Stimulated activated CD4-positive, alpha-beta T cell treated with anti-CD3 and anti-CD28 coated beads, TNF-alpha, amount 100 ng/mL, for 24 hours (primary cell): ENCODE measurements around the gene WDR48.

ENCODE experiments used
- DNase-seq, 3 experiments: peaks; one replicate each; pipeline ENCODE4 v3.0.0-alpha.2; 2020; ENCODE audit warnings: low read depth in 3 of 3

WDR48 gene

DNA sequence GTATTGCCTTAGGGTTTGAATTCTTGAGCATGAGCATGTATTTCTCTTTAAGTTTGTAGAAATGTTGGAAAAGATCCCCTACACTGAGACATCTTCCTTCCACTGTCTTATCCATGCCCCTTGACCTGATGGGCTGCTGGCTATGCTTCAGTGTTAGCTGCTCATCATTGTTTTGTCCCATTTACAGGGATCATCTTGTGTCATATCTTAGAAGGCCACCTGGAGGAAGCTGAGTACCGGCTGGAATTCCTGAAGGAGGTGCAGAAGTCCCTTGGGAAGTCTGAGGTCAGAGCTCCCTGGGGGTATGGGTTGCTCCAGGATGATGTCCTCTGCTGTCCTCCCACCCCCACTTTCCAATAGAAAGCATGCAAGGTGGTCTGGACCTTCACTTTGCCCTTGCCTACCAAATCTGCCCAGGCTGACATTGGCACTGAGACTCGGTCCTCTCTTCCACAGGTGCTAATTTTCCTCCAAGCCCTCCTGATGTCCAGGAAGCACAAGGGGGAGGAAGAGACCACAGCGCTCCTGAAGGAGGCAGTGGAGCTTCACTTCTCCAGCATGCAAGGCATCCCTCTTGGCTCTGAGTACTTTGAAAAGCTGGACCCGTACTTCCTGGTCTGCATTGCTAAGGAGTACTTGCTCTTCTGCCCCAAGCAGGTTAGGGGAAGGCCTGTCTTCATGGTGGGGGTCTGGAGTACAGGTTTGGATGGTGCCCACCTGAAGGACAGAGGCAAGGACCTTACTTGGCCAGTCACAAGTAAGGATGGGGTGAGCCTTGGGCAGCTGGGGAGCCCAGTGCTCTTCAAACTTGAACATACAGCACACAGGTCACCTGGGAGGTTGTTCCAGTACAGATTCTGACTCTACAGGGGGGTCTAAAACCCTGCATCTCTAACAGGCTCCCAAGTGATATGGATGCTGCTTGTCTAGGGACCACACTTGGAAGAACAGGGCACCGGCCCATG is 73.3 kb downstream of the WDR48 start:
- DNase-seq, result no peak

DNA sequence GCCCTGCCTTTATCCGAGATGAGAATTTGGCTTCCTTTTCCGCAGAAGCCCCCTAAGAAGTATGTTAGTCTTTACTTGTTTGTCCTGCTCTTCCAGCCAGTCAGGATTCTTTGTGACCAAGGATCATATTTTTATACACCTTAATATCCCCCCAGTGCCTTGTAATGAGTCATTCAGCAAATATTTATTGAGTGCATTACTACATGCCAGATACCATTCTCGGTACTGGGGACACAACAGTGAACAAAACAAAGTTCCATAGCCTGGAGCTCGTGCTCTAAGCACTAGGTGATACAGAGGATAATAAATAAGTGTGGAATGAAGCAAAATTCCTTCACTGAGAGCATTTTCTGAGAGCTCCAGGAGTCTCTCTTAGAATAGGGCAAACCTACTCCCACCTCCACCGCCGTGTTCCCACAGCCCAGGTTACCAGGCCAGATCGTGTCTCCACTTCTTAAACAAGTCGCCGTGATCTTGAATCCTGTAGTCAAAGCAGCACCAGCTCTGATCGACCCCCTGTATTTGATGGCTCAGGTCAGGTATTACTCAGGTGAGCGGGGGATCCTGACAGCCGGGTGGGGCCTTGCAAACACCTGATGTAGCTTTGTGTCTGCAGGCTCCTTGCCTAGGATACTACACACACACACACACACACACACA is 74.2 kb downstream of the WDR48 start:
- no peak for DNase-seq

DNA sequence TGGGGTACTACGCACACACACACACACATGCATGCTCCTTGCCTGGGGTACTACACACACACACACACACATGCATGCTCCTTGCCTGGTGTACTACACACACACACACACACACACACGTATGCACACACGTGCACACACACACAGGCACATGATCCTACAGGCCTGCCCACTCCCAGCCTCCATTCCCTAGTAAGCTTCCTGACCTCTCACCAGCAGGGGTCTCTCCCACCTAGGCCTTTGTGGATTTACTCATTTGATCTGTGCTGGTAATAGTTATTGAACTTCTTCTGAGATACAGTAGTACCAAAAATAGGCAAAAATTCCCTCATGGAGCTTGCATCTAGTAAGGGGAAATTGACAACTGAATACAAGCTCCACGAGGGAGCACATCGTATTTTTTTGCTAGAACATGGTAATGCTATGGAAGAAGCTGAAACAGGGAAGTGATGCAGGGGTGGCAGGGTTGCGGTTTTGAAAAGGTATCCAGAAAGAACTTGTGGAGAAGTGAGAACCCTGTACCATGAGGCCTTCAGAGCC is 74.8 kb downstream of the WDR48 start:
- no peak for DNase-seq

DNA sequence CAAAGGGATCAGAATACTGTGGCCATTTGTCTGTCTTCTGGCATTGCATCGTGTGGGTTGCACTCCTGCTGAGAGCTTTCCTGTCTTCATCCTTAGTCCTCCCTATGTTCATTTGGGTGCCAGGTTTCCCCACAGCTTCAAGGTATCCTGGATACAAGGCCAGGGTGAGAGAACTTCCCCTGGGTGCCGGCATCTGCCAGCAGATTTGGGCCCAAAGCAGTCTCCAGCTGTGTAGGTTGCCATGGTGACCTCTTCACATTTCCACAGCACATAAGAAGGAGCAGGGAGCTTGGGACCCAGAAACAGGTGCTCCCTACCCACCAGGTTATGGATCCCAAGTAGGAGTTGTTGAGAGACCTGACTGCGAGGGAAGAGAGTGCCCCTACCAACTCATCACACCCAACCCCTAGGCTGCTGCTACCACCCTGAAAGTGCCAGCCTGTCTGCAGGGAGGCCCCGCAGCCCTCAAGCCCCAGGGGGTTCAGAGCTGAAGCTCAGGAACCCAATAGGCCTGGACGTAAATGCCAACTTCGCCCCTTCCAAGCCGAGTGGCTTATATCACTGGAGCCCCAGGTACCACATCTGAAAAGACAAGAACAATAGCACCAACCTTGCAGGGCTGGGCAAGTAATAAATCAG is 75.6 kb downstream of the WDR48 start:
- no peak for DNase-seq

DNA sequence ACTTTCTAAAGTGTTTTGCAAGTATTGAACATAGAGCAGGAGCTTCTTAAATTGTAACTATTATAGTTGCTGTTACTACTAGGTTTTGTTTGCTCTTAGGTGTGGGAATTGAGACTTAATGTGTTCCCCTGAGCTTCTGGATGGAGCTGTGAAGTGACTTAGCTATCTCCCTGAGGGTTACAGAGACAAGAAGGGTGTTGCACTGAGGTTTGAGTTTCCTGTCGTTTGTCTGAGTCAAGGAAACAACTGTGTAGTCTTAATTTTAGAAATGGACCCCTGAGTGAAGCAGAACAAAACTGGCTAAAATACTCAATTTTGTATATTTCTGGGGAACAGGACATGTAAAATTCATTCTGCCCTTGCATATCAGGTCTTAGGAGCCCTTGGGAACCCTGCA is 76.1 kb downstream of the WDR48 start:
- DNase-seq, result no peak

DNA sequence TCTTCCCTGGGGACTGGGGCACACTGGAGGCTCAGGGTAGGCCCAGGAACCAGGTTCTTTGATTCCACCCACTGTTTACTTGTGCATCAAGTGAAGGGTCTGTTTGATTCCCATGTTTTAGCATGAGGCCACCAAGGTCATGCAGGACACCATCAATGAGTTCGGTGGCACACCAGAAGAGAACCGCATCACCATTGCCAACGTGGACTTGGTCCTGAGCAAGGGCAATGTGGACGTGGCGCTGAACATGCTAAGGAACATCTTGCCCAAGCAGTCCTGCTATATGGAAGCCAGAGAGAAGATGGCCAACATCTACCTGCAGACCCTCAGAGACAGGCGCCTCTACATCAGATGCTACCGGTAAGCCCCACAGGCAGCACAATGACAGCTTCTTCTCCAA is 77.1 kb downstream of the WDR48 start:
- DNase-seq, result no peak

DNA sequence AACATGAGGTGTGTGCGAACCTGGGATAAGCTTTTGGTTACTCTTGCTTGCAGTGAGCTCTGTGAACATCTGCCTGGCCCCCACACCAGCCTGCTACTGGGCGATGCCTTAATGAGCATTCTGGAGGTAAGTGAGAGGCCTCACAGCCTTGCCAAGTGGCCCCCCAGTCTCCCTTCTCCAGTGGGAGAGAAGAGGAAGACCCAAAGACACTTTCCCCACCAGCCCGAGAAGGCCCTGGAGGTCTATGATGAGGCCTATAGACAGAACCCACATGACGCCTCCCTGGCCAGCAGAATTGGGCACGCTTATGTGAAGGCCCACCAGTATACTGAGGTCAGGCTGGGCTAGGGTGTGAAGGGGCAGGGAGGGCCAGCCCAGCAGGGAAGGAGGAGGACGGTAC is 78.2 kb downstream of the WDR48 start:
- DNase-seq, result no peak

DNA sequence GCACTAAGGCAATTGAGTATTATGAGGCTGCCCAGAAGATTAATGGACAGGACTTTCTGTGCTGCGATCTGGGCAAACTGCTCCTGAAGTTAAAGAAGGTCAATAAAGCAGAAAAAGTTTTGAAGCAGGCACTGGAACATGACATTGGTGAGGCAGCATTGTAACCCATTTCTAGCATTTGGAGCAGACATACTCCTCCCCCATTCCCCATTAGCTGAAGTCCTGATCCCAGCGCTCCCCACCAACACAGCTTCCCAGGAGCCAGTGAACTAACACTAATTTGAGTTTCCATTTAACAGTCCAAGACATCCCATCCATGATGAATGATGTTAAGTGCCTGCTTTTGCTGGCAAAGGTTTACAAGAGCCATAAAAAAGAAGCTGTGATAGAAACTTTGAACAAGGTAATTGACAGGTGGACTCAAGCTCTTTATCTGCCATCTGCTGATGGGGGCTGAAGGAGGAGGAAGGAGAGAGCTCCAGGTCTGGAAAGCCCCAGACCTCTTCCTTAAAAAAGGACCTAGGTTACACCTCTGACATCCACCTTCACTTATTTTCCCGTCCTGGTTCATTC is 79.0 kb downstream of the WDR48 start:
- DNase-seq, result no peak

DNA sequence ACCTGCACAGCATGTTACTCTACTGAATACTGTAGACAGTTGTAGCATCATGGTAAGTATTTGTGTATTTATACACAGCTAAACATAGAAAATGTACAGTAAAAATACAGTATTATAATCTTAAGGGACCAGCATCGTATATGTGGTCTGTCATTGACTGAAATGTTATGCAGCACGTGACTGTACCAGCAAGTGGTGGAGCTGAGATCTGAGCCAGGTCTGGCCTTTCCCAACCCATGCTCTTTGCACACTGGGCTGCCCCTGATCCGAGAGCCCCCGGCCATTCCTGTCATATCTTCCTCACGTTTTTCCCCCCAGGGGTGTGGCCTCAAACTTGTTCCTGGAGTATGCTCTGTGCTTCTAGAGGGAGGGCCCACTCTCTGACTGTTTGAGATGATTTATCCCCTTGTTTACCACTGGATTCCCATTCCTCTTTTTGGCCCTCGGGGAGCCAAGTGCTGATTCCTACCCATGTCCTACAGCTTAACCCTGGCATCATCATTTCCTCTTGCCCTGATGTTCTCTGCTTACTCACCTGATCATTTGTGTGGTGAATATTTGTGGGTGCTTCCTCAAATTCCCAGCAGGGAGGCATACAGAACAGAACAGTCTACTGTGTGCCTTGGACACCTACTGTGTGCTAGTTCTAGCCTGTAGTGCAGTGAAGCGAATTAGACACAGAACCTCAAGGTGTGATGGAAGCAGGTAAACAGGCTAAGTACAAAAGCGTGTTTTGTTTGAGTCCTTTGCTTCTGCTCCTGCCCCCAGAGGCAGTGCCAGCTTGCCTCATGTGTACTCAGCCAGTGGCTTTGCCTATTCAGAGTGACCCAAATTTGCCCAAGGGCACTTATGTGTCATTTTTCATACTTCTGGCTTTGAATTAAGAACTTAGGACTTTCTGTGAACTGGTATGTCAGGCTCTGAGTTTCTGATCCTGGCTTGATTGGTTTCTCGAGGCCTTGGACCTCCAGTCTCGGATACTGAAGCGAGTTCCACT is 80.6 kb downstream of the WDR48 start:
- DNase-seq, result no peak

DNA sequence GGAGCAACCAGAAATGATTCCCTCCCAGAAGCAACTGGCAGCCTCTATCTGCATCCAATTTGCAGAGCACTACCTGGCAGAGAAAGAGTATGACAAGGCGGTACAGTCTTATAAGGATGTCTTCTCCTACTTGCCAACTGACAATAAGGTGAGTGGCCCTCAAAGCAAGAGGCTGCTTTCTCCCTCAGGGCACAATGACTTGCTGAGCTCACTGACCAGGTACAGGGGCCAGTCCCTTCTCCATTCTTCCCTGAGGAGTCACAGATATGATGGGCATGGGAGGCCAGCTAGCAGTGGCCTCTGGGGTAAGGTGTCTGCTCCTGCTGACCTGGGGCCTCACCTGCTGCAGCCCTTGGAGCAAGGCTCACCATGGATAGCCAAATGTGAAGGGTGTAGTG is 81.3 kb downstream of the WDR48 start:
- DNase-seq, result no peak

DNA sequence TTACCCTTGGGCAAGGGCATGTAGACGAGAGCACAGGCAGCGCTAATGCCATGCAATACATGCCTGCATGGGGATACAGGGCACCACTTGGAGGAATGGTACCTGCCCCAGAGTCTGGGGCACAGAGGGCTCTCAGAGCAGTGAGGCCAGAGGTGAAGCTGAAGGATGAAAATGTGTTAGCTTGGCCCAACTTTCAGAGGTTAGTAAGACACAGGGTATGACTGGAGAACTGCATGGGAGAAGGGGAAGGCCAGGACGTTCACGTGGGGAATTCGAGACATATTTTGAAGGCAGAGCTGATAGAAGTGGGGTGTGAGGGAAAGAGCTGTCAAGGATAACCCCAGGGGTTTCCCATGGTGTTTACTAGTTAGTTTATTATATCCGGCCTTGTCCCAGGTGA is 82.0 kb downstream of the WDR48 start:
- DNase-seq, result no peak

DNA sequence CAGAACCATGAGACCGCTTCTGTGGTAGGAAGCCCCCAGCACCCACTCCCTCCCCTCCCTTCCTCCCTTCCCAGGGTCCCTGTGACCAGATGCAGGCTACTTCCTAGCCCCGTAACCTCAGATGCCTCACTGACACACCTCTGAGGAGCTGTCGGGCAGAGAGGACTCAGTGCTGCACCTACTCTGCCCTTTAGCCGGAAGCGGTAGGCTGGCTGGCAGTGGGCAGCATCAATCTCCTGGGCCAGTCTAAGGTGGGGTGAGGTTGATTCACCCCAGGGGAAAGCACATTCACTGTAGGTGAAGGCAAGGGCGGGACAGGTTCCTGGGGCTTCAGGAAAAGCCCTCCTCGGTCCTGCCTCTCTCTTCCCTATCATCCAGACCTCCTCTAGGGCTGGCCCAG is 82.5 kb downstream of the WDR48 start:
- DNase-seq, result no peak

DNA sequence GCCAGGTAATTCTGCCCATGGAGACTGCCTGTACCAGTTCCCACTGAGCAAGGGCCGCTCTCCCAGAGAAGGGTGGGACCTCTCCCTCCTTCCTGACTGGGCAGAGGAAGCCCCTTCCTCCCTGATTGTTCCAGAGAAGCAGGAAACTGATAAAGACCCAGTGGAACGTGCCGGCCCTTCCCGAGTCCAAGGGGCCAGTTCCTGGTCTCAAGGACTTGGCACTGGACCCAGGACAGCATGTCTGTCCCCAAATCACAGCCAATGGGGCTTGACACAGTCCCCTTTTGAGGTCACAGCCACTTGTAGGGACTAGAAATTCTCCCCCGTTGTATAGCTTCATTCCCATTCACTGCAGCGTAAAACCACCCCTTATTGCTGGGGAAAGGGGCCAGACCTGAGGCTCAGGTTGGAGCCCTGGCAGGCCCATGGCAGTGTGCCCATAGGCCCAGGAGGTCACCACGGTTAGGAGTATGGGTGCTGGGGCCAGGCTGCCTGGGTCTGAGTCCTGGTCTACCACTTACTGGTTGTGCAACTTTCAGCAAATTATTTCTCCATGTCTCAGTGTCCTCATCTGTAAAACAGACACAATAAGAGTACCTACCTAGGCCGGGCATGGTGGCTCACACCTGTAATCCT is 83.5 kb downstream of the WDR48 start:
- no peak for DNase-seq

DNA sequence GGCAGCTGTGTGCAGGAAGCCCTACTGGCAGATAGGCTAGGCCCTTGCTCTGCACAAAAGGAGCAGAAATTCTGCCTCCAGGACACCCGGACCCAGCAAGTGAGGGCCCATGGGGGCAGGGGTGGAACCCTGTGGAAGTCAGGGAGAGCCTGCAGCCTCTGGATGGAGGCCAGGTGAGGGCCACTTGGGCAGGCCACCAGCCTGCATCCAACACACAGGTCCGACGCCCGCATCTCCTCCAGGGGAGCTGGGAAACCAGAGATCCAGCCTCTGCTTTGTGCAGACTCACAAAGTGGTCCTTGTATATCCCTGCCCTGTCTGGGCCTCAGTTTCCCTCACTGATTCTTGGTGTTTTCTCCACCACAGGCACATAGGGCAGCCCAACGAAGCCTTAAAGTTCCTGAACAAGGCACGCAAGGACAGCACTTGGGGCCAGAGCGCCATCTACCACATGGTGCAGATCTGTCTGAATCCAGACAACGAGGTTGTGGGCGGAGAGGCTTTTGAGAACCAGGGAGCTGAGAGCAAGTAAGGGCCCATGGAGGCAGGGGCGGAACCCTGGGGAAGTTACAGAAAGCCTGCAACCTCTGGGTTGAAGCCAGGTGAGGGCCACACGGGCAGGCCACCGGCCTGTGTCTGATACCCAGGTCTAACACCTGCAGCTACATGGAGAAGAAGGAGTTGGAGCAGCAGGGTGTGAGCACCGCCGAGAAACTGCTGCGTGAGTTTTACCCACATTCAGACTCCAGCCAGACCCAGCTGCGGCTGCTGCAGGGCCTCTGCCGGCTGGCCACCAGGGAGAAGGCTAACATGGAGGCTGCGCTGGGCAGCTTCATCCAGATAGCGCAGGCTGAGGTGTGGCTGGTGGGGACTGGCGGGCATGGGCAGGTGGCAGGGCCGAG is 85.0 kb downstream of the WDR48 start:
- no peak for DNase-seq

DNA sequence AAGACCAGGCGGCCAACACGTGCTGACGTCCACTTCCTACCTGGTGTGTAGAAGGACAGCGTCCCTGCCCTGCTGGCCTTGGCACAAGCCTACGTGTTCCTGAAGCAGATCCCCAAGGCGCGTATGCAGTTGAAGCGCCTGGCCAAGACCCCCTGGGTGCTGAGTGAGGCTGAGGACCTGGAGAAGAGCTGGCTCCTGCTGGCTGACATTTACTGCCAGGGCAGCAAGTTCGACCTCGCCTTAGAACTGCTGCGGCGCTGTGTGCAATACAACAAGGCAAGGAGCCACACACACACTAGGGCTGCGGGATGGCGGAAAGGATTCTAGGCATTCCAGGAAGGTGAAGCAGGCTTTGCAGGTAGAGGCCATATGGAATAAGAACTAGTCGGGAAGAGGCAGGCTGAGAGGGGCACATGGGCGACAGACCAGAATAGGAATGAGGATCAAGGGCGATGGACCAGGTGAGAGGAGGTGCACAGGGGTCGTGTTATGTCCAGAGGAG is 85.7 kb downstream of the WDR48 start:
- no peak for DNase-seq

DNA sequence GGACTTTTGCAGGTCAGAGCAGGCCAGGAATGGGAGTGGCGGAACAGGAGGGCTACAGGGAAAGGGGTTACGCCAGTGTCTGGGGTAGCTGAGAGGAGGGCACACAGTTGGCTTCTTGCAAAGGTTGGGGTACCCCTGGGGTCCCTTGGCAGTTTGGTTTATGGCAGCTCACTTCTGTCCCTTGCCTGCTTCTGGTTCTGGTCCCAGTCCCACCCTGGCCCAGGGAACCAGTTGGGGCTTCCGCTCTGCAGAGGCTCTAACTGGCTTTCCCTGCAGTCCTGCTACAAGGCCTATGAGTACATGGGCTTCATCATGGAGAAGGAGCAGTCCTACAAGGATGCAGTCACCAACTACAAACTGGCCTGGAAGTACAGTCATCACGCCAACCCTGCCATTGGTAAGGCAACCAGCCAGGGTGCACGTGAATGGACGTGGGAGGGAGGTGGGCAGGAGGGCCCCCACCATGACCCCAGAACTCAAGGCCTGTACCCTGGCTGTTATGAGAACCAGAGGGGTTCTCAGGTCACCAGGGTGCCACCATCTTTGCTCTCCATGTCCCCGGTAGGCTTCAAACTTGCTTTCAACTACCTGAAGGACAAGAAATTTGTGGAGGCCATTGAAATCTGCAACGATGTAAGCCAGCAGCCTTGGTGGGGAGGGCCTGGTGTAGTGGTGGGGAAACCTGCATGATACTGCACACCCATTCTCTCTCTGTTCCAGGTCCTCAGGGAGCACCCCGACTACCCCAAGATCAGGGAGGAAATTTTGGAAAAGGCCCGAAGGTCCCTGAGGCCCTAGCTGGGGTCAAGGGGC is 86.4 kb downstream of the WDR48 start:
- no peak for DNase-seq

DNA sequence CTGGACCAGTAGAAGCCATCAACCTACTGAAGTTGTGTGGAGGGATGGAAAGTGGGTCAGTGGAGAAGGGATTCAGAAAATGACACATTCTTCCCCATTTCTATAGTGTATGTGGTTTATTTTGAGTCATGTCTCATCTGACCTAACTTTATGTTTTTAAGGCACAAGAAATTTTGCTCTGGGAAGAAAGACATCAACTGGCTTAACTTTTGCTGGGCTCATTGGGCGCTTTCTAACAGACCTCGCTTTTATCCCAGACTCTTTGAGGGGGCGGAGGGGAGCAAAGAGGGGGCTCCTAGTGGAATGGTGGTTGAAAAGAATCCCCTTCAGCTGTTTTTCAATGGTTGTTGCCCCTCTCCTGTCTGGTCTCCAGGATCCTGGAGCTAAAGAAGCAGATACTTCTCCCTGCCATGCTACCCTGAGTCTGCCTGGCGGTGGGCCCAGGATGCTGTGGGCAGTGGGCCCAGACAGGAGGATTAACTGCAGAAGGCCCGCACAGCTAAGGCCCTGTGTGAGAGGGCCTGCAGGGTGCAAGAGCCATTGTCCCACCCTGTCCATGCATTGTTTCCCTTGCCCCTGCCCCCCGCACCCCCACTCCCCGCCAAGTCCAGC is 87.1 kb downstream of the WDR48 start:
- DNase-seq, result no peak

DNA sequence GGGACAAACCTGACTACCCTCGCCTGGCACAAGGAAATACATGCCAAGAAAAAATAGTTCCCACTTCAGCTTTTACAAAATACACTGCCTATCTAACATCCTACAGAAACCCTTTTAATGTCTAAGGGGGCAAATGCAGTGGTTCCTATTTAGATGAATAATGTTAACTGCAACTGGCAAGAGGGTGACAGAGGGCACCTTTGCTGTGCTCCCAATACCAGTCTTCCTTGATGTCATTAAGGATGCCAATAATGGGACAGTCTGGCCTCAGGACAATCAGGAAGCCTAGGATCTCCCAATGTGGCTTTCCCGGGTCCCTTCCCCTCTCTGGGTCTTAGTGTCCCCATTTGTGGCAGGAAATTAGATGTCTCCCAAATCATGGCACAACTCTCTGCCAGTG is 87.6 kb downstream of the WDR48 start:
- DNase-seq, result no peak
